Stomach (tissue), 9 donors: Measurements from ENCODE around the gene TBC1D1. TPM values are rescaled to one million over a fixed set of nuclear protein-coding genes. Genes with fewer than 3 reads are reported as not detected.

Source experiments
- DNase-seq, 2 donors: peaks; one replicate each; pipeline versions ENCODE4 v3.0.0 to v3.0.0-alpha.2; 2013 to 2019
- H3K27ac ChIP-seq, 5 donors: fragments of 200-600 bp in 4 of 5; sonication (generic) in 4 of 5; one replicate each; pipeline ENCODE4 v1.5.1; 2013 to 2019; ENCODE audit warnings: mild to moderate bottlenecking in 1 of 5, moderate library complexity in 1 of 5
- H3K27me3 ChIP-seq, 3 donors: fragments of 200-600 bp; sonication (generic); one replicate each; pipeline ENCODE4 v1.5.1; 2017 to 2019; ENCODE audit warnings: mixed run types in 1 of 3
- H3K36me3 ChIP-seq, 4 donors: fragments of 200-600 bp; sonication (generic); 1 replicate in 3 of 4; 2 replicates in 1 of 4; pipeline ENCODE4 v1.5.1; 2016 to 2019
- H3K4me1 ChIP-seq, 4 donors: fragments of 200-600 bp; sonication (generic); one replicate each; pipeline ENCODE4 v1.5.1; 2016 to 2019
- H3K4me3 ChIP-seq, 4 donors: fragments of 200-600 bp; sonication (generic) in 3 of 4; one replicate each; pipeline ENCODE4 v1.5.1; 2016 to 2019; ENCODE audit warnings: mild to moderate bottlenecking in 1 of 4
- H3K9me3 ChIP-seq, 4 donors: fragments of 200-600 bp; sonication (generic); one replicate each; pipeline ENCODE4 v1.5.1; 2016 to 2019
- EP300 ChIP-seq: sonication (generic); formaldehyde crosslinking; IDR thresholded peaks from one replicate; pipeline ENCODE4 v1.6.1; 2017; ENCODE audit warnings: antibody characterized with exemption
- POLR2A ChIP-seq, 4 donors: fragments of 450-650 bp; IDR thresholded peaks; one replicate each; pipeline ENCODE4 v1.6.1; 2016; ENCODE audit warnings: antibody characterized with exemption in 4 of 4, control low read depth in 2 of 4, mild to moderate bottlenecking in 1 of 4, moderate library complexity in 1 of 4
- POLR2AphosphoS5 ChIP-seq, 3 donors: sonication (generic); formaldehyde crosslinking; IDR thresholded peaks; one replicate each; pipeline ENCODE4 v1.6.1; 2016; ENCODE audit warnings: antibody characterized with exemption in 3 of 3
- WGBS, 5 donors: extraction: QIAGEN DNeasy Blood & Tissue Kit in 3 of 5; methylation state at CpG; one replicate each; pipeline versions ENCODE4 v1.1.5 to v1.1.7; 2013 to 2018; 5-methylcytosine and 5-hydroxymethylcytosine counted together
- intact Hi-C: fragments of 100-400 bp; cut with DNase I; formaldehyde crosslinking; loops from one replicate; pipeline ENCODE4 v1.15.1; 2023; ENCODE audit warnings: low total_unique reads
- polyA plus RNA-seq, 3 donors: library from polyadenylated mRNA; stranded (reverse); fragments of 200-250 nt; gene quantifications; one replicate each; pipeline ENCODE4 v1.2.3, GENCODE V29; 2013
- total RNA-seq, 5 donors: library from RNA; depleted of rRNA; stranded (reverse); fragments of >200 nt; gene quantifications; one replicate each; pipeline versions ENCODE4 v1.1.0 to v1.2.3, GENCODE V29; 2014 to 2016
- TF ChIP-seq, protein P1 (sequence below), 7 experiments: fragments of 450-650 bp in 4 of 7; fragments of 200-600 bp in 3 of 7; sonication (generic) in 3 of 7; IDR thresholded peaks; one replicate each; pipeline ENCODE4 v1.5.1; 2016 to 2019; ENCODE audit warnings: antibody characterized with exemption in 7 of 7, control low read depth in 2 of 7, mild to moderate bottlenecking in 1 of 7
- donor health status: healthy with polysubstance abuse.
- donor health status: Bipolar disorder and iron deficiency.
- donor health status: healthy.

Gene TBC1D1
- total and polyA plus RNA-seq, 8 donors, result 18.8 to 165 (median 49.5) TPM

DNA sequence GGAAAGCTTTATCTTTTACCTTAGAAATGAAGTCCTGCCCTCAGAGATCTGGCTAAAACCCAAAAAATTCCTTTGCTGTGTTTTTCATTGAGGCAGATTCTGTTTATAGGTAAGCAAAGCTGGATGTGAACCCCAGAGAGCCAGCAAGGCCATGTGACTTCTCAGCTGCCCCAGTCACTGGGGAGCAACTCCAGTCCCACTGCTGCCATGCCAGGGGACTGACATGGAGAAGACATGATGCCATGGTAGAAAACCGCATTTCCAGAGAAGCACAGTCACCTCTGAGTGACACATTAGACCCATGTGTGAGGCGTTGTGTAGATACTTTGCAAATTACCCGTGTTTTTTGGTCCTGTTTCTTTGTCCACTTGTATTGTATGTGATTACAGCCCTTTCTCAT is 114.8 kb downstream of the TBC1D1 start:
- no peaks in the 10 kb centered on the region for H3K27me3 ChIP-seq
- WGBS, 5 donors, result 65 to 84% (median 69%) methylated on average over 3 of the region's 3 CpGs
- intact Hi-C loops, result no loop called here
- DNase-seq, result no peak
- H3K36me3 ChIP-seq, result no peaks in the 10 kb centered on the region
- H3K9me3 ChIP-seq, result no peaks in the 10 kb centered on the region
- H3K27ac ChIP-seq, result peak overlapping the region in 2 of 5 donors; percentile 22 to 61
- peaks cover 10 to 73% (median 43%) of the 10 kb centered on the region in 4 donors for H3K4me1 ChIP-seq
- H3K4me3 ChIP-seq, result no peak overlapping the region
- TF ChIP-seq POLR2A (IDR thresholded peaks at IDR 0.05) (no peak), POLR2AphosphoS5 (IDR thresholded peaks at IDR 0.05) (no peak), EP300 (no peak)
- TF ChIP-seq, protein P1, sequence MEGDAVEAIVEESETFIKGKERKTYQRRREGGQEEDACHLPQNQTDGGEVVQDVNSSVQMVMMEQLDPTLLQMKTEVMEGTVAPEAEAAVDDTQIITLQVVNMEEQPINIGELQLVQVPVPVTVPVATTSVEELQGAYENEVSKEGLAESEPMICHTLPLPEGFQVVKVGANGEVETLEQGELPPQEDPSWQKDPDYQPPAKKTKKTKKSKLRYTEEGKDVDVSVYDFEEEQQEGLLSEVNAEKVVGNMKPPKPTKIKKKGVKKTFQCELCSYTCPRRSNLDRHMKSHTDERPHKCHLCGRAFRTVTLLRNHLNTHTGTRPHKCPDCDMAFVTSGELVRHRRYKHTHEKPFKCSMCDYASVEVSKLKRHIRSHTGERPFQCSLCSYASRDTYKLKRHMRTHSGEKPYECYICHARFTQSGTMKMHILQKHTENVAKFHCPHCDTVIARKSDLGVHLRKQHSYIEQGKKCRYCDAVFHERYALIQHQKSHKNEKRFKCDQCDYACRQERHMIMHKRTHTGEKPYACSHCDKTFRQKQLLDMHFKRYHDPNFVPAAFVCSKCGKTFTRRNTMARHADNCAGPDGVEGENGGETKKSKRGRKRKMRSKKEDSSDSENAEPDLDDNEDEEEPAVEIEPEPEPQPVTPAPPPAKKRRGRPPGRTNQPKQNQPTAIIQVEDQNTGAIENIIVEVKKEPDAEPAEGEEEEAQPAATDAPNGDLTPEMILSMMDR (IDR thresholded peaks at IDR 0.05), result no peak

DNA sequence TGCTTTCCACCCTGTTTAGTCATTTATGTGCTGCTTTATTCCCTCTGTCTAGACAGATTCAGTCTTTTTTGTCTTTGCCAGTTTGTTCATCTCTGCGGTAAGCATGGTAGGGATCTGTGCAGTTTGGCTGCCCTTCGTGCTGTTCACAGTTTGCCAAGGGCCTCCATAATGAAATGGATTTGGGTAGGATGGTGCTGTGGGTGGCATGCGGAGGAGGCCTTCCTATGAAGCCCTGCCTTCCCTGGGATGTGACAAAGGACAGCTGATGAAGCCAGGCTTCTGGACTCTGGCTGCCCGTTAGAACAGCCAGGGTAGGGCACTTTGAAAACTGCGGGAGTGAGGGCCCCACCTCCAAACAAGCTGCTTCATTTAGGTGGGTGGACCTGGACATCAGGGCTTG is 116.8 kb downstream of the TBC1D1 start:
- 73 to 79% (median 76%) methylated on average over 5 of the region's 5 CpGs for WGBS, 5 donors
- intact Hi-C loops, result no loop called here
- Histone ChIP-seq H3K36me3 (no peaks in the 10 kb centered on the region), H3K9me3 (no peaks in the 10 kb centered on the region), H3K4me3 (no peak overlapping the region), H3K27ac (no peak overlapping the region), H3K27me3 (no peaks in the 10 kb centered on the region), H3K4me1 (peaks cover 10 to 66% (median 41%) of the 10 kb centered on the region in 4 donors)
- no peak for DNase-seq
- TF ChIP-seq EP300 (no peak), POLR2A (IDR thresholded peaks at IDR 0.05) (no peak), POLR2AphosphoS5 (IDR thresholded peaks at IDR 0.05) (no peak)
- TF ChIP-seq, protein P1 (IDR thresholded peaks at IDR 0.05), result no peak

DNA sequence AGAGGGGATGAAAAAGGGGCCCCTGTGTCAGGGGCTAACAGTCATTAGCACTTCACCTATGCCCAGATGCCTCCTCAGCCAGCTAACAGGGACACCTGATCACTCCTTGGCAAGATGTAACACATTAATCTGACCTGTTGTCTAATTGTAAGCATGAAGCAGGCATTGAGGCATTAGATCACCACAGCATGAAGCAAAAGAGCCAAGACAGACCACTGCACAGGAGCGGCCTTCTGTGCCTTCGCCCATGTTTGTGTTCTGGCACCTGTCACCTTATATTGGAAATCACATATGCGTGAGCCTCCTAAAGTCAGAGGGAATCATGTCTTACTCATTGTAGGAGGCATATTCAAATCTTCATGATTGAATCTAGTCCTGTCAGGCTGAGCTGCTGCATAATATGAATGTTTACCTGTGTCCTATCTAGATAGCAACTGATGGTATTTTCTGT is 117.7 kb downstream of the TBC1D1 start:
- Histone ChIP-seq H3K36me3 (no peaks in the 10 kb centered on the region), H3K4me3 (no peak overlapping the region), H3K4me1 (peaks cover 10 to 64% (median 38%) of the 10 kb centered on the region in 4 donors), H3K27ac (no peak overlapping the region), H3K9me3 (no peaks in the 10 kb centered on the region), H3K27me3 (no peaks in the 10 kb centered on the region)
- intact Hi-C loops, result no loop called here
- no peak for DNase-seq
- TF ChIP-seq POLR2AphosphoS5 (IDR thresholded peaks at IDR 0.05), result no peak
- no peak for TF ChIP-seq POLR2A (IDR thresholded peaks at IDR 0.05)
- TF ChIP-seq EP300, result no peak
- TF ChIP-seq, protein P1 (IDR thresholded peaks at IDR 0.05), result no peak
- WGBS, 5 donors, result 74 to 93% (median 89%) methylated on average over 3 of the region's 3 CpGs

DNA sequence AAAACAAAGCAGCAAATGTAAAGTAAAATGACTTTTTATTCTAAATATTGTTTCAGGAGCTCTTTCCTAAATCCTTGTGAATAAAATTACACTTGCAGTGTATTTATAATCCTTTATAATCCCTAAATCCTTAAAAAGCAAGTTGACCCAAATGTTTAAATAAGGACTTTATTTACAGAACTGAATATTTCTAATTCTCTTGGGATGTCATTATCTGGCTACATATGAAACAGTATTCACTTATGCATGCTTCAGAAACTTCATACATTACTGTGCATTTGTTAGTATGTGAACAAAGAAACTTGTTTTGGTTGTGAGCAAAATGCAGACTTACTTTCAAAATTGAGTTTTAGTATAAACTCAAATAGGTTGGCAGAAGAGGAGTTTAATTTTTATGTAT is 118.5 kb downstream of the TBC1D1 start:
- intact Hi-C loops, result no loop called here
- H3K4me1 ChIP-seq, result peaks cover 16 to 63% (median 38%) of the 10 kb centered on the region in 4 donors
- H3K36me3 ChIP-seq, result peaks cover 0 to 4% (median under 1%) of the 10 kb centered on the region in 4 donors
- H3K4me3 ChIP-seq, result no peak overlapping the region
- no peaks in the 10 kb centered on the region for H3K27me3 ChIP-seq
- no peaks in the 10 kb centered on the region for H3K9me3 ChIP-seq
- H3K27ac ChIP-seq, result peak overlapping the region in 2 of 5 donors; percentile 57 to 72
- no peak for DNase-seq
- TF ChIP-seq, protein P1 (IDR thresholded peaks at IDR 0.05), result no peak
- no peak for TF ChIP-seq POLR2AphosphoS5 (IDR thresholded peaks at IDR 0.05)
- TF ChIP-seq EP300, result no peak
- no peak for TF ChIP-seq POLR2A (IDR thresholded peaks at IDR 0.05)
